Immature natural killer cell (primary cell): ENCODE data around the gene PACRG. TPM values are rescaled to one million over a fixed set of nuclear protein-coding genes. Genes with fewer than 3 reads are reported as not detected.
"Not testable (repeated sequence)": the region's sequence is repeated elsewhere in the genome, so short reads cannot be mapped to it uniquely, and the experiment has no call there.

Experiments
- DNase-seq, 3 donors: peaks; one replicate each; pipeline ENCODE4 v3.0.0; 2022; ENCODE audit warnings: mixed read lengths in 1 of 3
- H3K27ac Mint-ChIP-seq, 6 donors: one replicate each; pipeline ENCODE4 v1.8.0; 2020; ENCODE audit warnings: mixed read lengths in 6 of 6, mild to moderate bottlenecking in 5 of 6, inconsistent platforms in 4 of 6, moderate library complexity in 3 of 6
- H3K27me3 Mint-ChIP-seq, 3 donors: one replicate each; pipeline ENCODE4 v1.8.0; 2020 to 2021; ENCODE audit warnings: low read depth in 3 of 3, mild to moderate bottlenecking in 3 of 3, mixed read lengths in 3 of 3, moderate library complexity in 3 of 3, inconsistent platforms in 1 of 3
- H3K36me3 Mint-ChIP-seq, 3 donors: one replicate each; pipeline ENCODE4 v1.8.0; 2020; ENCODE audit warnings: mixed read lengths in 3 of 3, inconsistent platforms in 2 of 3, mild to moderate bottlenecking in 2 of 3
- H3K4me1 Mint-ChIP-seq, 2 donors: one replicate each; pipeline ENCODE4 v1.8.0; 2020; ENCODE audit warnings: inconsistent platforms in 2 of 2, mild to moderate bottlenecking in 2 of 2, mixed read lengths in 2 of 2, moderate library complexity in 1 of 2
- H3K4me3 Mint-ChIP-seq, 5 donors: one replicate each; pipeline ENCODE4 v1.8.0; 2020; ENCODE audit warnings: mild to moderate bottlenecking in 5 of 5, mixed read lengths in 5 of 5, inconsistent platforms in 3 of 5, moderate library complexity in 3 of 5
- H3K9me3 Mint-ChIP-seq, 6 donors: one replicate each; pipeline ENCODE4 v1.8.0; 2020; ENCODE audit warnings: mild to moderate bottlenecking in 6 of 6, mixed read lengths in 6 of 6, inconsistent platforms in 4 of 6, moderate library complexity in 3 of 6
- polyA plus RNA-seq, 3 donors: library from polyadenylated mRNA; unstranded; fragments of 300-500 nt; fragmentation: Illumina TruSeq; gene quantifications; one replicate each; pipeline ENCODE4 v1.2.3, GENCODE V29; 2021

PACRG gene
- polyA plus RNA-seq, 3 donors from 2014 or later, result not detected

GRCh38 chr6:163310096-163310972 lies 582.6 kb downstream of the PACRG start:
- DNase-seq, result no peak
- Mint-ChIP-seq H3K9me3 (peaks cover 0 to 2% (median 0%) of the 10 kb centered on the region in 6 donors), H3K27ac (no peak overlapping the region), H3K36me3 (no peaks in the 10 kb centered on the region), H3K27me3 (peaks cover 0 to 6% (median 2%) of the 10 kb centered on the region in 3 donors), H3K4me3 (no peak overlapping the region), H3K4me1 (no peaks in the 10 kb centered on the region)

DNA sequence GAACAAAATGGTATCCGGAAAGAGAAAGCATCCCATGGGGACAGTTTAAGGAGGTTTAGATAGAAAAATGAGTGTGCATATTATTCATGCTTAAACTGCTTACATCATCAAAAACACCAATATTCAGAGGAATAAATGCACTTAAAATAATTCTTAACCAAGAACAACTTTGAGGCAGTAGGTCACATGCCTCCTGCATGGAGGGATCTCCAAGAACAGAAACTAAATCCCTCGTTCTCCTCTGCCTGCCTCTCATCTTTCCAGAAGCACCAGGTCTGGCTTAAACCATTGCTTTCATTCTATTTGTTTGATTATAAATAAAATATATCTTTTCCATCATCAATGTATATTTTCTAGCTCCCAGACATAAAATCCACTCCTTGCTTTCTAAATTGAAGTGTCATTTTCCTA lies 583.2 kb downstream of the PACRG start:
- Mint-ChIP-seq H3K27me3 (peaks cover 0 to 6% (median 2%) of the 10 kb centered on the region in 3 donors), H3K9me3 (no peaks in the 10 kb centered on the region), H3K4me3 (no peak overlapping the region), H3K36me3 (no peaks in the 10 kb centered on the region), H3K27ac (no peak overlapping the region), H3K4me1 (no peaks in the 10 kb centered on the region)
- DNase-seq, result no peak

DNA sequence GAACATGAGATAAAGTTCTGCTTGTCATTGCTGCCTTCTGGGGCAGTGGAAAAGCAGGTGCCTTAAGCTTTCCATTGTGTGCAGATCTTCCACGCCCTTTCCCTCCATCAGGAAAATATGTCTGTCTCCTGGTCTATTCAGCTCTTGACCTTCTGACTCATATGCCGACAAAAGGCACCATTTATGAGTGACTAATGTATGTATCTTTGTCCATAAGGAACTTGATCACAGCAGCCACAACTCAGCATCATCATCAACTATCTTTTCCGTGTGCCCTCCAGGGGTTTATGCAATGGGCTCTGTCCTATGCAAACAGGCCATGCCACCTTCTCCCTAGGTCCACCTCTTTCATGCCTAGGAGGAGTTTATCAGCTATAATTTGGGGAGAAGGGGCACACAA lies 584.1 kb downstream of the PACRG start:
- no peak for DNase-seq
- Mint-ChIP-seq H3K4me1 (no peaks in the 10 kb centered on the region), H3K27me3 (peaks cover 0 to 6% (median 2%) of the 10 kb centered on the region in 3 donors), H3K36me3 (no peaks in the 10 kb centered on the region), H3K9me3 (no peaks in the 10 kb centered on the region), H3K4me3 (no peak overlapping the region), H3K27ac (no peak overlapping the region)

DNA sequence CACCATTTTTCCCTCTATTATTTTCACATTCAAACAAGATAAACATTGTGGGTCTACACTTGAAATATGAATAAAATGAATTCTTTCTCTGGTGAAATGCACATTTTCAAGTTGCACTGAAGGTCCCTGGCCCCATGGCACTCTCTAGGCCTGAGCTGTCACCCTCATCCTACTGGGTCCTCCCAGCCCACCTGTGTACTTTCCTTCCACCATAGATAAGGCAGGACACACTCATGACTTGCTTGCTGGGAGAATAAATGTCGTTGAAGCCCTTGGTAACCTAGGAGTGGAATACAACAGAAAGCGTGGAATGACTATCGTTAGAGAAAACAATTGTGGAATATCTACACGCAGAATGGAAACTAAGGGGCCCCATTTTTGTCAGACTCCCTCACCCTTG lies 585.8 kb downstream of the PACRG start:
- Mint-ChIP-seq H3K27ac (no peak overlapping the region), H3K9me3 (no peaks in the 10 kb centered on the region), H3K27me3 (peaks cover 0 to 6% (median 2%) of the 10 kb centered on the region in 3 donors), H3K4me1 (no peaks in the 10 kb centered on the region), H3K4me3 (no peak overlapping the region), H3K36me3 (no peaks in the 10 kb centered on the region)
- no peak for DNase-seq

DNA sequence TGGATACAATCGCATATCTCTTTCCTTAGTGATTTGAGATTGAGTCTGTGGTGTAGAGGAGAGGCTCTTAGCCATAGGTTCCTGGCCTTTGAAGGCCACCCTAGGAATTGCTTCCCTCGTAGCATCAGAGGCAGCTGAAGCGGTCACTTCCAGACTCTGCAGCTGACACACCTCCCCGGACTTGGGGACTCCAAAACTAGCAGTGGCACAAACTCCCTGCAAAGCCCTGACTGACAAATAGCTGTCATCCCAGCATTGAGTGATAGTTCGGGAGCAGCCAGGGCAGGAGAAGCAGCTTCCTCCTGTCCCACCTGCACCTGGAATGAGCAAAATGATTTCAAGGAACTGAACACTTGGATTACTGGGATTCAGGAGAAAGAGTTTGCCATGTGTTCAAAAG lies 586.2 kb downstream of the PACRG start:
- Mint-ChIP-seq H3K36me3 (no peaks in the 10 kb centered on the region), H3K4me1 (no peaks in the 10 kb centered on the region), H3K27ac (no peak overlapping the region), H3K4me3 (no peak overlapping the region), H3K9me3 (no peaks in the 10 kb centered on the region), H3K27me3 (peaks cover 0 to 6% (median 2%) of the 10 kb centered on the region in 3 donors)
- no peak for DNase-seq

DNA sequence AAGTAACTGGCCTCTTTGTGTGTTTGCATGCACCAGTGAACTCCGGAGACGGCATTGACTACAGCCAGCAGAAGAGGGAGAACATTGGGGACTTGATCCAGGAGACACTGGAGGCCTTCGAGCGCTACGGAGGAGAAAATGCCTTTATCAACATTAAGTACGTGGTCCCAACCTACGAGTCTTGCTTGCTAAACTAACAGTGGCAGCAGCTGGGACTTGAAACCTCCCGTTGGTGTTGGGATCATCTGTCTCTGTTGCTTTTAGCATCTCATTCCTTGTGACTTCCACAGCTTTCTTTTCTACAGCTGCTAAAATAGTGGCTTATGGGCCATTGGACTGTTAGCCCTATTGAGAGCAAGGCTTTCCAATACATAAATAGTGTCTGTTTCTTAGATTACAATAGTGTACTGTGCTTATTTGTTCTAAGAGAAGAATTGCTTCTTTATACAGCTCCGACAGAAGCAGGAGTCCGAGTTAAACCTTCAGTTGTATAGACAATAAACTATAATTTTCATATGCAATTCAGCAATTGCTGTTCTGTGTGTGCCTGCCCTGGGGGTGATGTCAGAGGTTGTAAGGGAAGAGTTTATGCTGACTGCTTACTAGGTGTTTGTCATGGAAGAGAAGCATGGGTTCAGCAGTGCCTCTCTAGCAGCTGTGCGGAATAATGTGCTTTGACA lies 587.2 kb downstream of the PACRG start:
- Mint-ChIP-seq H3K27ac (no peak overlapping the region), H3K36me3 (no peaks in the 10 kb centered on the region), H3K4me3 (no peak overlapping the region), H3K27me3 (peaks cover 0 to 3% (median 2%) of the 10 kb centered on the region in 3 donors), H3K9me3 (no peaks in the 10 kb centered on the region), H3K4me1 (no peaks in the 10 kb centered on the region)
- DNase-seq, result no peak

DNA sequence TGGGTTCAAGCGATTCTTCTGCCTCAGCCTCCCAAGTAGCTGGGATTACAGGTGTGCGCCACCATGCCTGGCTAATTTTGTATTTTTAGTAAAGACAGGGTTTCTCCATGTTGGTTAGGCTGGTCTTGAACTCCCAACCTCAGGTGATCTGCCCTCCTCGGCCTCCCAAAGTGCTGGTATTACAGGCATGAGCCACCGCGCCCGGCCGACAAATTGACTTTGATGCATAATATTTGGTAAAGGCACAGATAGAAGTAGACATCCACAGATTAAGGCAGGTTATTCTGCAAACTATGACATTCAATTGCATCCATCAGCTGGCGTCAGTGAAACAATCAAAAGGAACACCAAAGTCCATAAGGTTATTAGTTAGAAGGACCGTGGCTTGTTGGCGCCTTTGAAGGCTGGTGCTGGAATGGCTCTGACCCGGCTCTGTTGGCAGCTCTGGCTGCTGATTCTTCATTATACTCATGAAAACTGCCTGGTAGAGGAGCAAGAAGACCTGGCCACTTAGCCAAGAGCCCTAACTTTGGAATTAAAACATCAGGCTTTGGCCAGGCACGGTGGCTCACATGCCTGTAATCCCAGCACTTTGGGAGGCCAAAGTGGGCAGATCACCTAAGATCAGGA lies 589.2 kb downstream of the PACRG start:
- not testable (repeated sequence) for H3K36me3 Mint-ChIP-seq, H3K27ac Mint-ChIP-seq, H3K4me1 Mint-ChIP-seq, H3K4me3 Mint-ChIP-seq, DNase-seq, H3K9me3 Mint-ChIP-seq, H3K27me3 Mint-ChIP-seq

DNA sequence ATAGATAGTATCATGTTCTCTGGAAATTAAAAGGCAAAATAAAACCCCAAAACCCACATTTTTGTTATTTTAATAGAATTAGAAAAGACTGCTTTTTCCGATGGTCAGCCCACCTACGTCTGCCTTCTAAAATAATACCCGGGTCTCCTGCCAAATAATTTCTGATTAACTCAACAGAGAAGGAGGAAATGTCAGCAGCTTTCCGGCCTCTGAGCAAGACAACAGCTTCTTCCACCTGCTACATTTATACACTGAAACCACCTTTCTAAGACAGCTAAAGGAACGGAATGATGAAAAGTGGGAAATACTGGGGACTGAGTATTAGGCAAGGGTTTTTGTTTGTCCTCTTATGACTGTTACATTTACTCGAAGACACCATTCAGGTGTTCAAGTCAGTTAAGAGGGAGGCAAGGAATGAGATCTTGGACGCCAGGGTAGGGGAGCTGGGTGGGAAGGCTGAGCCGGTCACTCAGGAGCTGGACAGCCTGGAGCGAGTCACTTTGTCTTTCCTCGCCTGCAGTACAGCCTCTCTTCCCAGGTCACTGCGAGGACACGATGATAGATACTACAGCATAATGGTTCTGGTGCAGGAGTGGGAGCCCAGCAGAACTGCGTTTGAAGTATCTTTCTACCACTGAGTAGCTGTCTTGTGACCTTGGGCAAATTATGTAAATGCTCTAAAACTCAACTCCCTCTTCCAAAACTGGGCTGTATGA lies 590.5 kb downstream of the PACRG start:
- no peaks in the 10 kb centered on the region for H3K4me1 Mint-ChIP-seq
- no peak overlapping the region for H3K27ac Mint-ChIP-seq
- DNase-seq, result no peak
- H3K4me3 Mint-ChIP-seq, result no peak overlapping the region
- no peaks in the 10 kb centered on the region for H3K9me3 Mint-ChIP-seq
- no peaks in the 10 kb centered on the region for H3K36me3 Mint-ChIP-seq
- peaks cover 0 to 2% (median 0%) of the 10 kb centered on the region in 3 donors for H3K27me3 Mint-ChIP-seq

DNA sequence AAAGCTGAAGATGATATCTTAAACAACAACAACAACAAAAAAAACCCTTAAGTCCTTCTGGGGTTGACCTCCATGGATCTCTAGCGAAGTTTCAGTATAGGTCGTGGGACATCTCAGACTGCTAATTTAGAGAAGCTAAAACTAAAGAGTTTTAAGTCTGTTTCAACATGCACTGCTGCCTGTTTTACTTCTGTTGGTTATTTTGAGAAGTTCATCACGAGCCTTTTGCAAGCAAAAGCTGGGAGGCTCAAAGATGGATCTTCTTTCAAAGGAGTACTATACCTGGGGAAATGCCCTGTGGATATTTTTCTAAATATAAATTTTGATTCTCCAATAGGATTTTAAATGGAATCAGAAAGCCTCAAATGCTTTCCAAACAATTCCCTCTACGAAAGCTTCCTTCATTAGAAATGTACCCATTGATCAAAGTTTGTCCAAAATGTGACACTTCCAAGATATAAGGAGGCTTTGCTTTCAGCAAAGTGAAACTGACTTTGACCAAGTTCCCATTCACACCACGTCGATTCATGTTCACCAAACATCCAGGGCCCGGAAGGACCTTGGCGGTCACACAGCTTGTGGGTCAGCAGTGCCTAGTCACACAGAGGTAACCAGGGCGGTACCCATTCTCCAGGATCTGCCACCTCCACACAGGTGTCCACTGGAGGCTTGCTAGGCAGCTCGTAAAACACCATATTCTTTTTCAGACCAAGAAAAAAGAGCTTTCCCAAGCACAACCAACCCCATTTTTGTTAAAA lies 592.0 kb downstream of the PACRG start:
- no peaks in the 10 kb centered on the region for H3K9me3 Mint-ChIP-seq
- H3K36me3 Mint-ChIP-seq, result no peaks in the 10 kb centered on the region
- DNase-seq, result no peak
- H3K4me1 Mint-ChIP-seq, result peaks cover 0 to 4% of the 10 kb centered on the region in 2 donors
- H3K27ac Mint-ChIP-seq, result no peak overlapping the region
- H3K4me3 Mint-ChIP-seq, result no peak overlapping the region
- H3K27me3 Mint-ChIP-seq, result no peaks in the 10 kb centered on the region

DNA sequence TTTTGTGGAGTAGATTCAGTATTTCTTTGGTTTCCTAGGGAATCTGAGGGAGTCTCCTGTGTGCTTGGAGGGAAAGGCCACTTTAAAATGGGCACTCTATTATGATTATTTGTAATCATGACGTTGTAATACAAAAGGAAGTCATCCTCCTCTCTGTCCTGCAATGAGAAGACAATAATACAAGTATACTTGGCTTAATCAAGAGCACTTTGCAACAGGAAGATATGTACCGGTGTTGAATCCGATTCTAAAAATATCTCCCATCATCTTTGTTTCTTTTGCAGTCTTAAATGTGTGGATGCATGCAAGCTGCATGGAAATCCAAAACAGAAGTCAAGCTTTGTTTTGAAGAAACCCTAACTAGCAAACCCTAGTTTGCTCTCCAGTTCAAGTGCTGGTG lies 592.6 kb downstream of the PACRG start:
- no peak for DNase-seq
- Mint-ChIP-seq H3K9me3 (no peaks in the 10 kb centered on the region), H3K27me3 (peaks cover 0 to 6% (median 0%) of the 10 kb centered on the region in 3 donors), H3K4me3 (no peak overlapping the region), H3K4me1 (peaks cover 0 to 5% of the 10 kb centered on the region in 2 donors), H3K27ac (no peak overlapping the region), H3K36me3 (no peaks in the 10 kb centered on the region)

- Mint-ChIP-seq H3K9me3 (no peaks in the 10 kb centered on the region), H3K27ac (no peak overlapping the region), H3K4me3 (no peak overlapping the region), H3K36me3 (no peaks in the 10 kb centered on the region), H3K27me3 (peaks cover 0 to 7% (median 0%) of the 10 kb centered on the region in 3 donors), H3K4me1 (peaks cover 0 to 5% of the 10 kb centered on the region in 2 donors)
- no peak for DNase-seq
Observed at GRCh38 chr6:163320804-163321203, 593.0 kb downstream of the PACRG start.

GRCh38 chr6:163321717-163322116 lies 593.9 kb downstream of the PACRG start:
- Mint-ChIP-seq H3K9me3 (no peaks in the 10 kb centered on the region), H3K36me3 (no peaks in the 10 kb centered on the region), H3K27me3 (peaks cover 0 to 7% (median 0%) of the 10 kb centered on the region in 3 donors), H3K4me1 (peaks cover 0 to 5% of the 10 kb centered on the region in 2 donors), H3K27ac (no peak overlapping the region), H3K4me3 (no peak overlapping the region)
- no peak for DNase-seq

DNA sequence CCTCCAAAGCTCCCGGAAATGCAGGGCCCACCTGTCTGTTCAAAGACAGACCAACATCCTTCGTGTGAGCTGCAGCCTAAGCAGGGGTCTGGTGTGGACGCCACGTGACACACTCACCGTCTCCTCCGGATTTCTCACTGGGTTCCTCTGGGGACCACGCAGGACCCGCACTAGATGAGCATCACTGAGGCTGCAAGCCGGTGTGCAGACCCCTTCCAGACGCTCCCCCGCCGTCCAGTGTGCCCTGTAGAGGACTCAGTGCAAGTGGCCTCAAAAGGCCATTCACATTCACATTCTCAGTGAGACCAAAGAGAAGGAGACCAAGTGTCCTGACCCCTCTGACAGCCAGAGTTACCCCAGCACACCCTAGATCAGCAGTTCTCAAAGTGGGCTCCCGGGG lies 595.5 kb downstream of the PACRG start:
- peaks cover 0 to 5% of the 10 kb centered on the region in 2 donors for H3K4me1 Mint-ChIP-seq
- DNase-seq, result no peak
- no peak overlapping the region for H3K27ac Mint-ChIP-seq
- H3K36me3 Mint-ChIP-seq, result no peaks in the 10 kb centered on the region
- peaks cover 0 to 7% (median 1%) of the 10 kb centered on the region in 3 donors for H3K27me3 Mint-ChIP-seq
- no peaks in the 10 kb centered on the region for H3K9me3 Mint-ChIP-seq
- no peak overlapping the region for H3K4me3 Mint-ChIP-seq
